Fibroblast of lung (primary cell): Measurements from ENCODE around the gene APOD.

Experiments used
- EZH2 ChIP-seq: IDR thresholded peaks from 2 replicates; pipeline ENCODE4 v1.5.1; 2012; ENCODE audit warnings: low read length, control low read depth, mild to moderate bottlenecking; ENCODE audit errors: missing control alignments
- TF ChIP-seq, protein P1 (sequence below), 2 donors: IDR thresholded peaks in 1 of 2; conservative IDR thresholded peaks in 1 of 2; 1 replicate in 1 of 2; 2 replicates in 1 of 2; pipeline ENCODE4 v1.5.1; 2011 to 2012; ENCODE audit warnings: low read length in 2 of 2, control low read depth in 1 of 2, inconsistent platforms in 1 of 2, low read depth in 1 of 2, mild to moderate bottlenecking in 1 of 2

DNA sequence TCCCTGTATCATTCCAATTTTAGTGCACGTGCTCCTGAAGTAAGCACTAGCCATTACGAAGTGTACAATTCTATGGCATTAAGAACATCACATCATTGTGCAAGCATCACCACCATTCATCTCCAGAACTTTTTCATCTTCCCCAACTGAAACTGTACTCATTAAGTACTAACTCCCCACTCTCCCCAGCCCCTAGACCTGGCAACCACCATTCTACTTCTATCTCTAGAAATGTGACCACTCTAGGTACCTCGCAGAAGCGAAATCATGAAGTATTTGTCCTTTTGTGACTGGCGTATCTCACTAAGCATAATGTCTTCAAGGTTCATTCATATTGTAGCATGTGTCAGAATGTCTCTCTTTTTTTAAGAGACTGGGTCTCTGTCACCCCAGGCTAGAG lies 52.1 kb downstream of the APOD start:
- TF ChIP-seq, protein P1, sequence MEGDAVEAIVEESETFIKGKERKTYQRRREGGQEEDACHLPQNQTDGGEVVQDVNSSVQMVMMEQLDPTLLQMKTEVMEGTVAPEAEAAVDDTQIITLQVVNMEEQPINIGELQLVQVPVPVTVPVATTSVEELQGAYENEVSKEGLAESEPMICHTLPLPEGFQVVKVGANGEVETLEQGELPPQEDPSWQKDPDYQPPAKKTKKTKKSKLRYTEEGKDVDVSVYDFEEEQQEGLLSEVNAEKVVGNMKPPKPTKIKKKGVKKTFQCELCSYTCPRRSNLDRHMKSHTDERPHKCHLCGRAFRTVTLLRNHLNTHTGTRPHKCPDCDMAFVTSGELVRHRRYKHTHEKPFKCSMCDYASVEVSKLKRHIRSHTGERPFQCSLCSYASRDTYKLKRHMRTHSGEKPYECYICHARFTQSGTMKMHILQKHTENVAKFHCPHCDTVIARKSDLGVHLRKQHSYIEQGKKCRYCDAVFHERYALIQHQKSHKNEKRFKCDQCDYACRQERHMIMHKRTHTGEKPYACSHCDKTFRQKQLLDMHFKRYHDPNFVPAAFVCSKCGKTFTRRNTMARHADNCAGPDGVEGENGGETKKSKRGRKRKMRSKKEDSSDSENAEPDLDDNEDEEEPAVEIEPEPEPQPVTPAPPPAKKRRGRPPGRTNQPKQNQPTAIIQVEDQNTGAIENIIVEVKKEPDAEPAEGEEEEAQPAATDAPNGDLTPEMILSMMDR (conservative IDR thresholded peaks at IDR 0.05 in 1 of 2, IDR thresholded peaks at IDR 0.05 in 1 of 2; ENCODE audit: low read depth in 1 of 2, low read length in 2 of 2), result no peak
- no peak for TF ChIP-seq EZH2
